ENCODE data around the gene OR2AK2.

Gene OR2AK2, protein sequence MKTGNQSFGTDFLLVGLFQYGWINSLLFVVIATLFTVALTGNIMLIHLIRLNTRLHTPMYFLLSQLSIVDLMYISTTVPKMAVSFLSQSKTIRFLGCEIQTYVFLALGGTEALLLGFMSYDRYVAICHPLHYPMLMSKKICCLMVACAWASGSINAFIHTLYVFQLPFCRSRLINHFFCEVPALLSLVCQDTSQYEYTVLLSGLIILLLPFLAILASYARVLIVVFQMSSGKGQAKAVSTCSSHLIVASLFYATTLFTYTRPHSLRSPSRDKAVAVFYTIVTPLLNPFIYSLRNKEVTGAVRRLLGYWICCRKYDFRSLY

DNA sequence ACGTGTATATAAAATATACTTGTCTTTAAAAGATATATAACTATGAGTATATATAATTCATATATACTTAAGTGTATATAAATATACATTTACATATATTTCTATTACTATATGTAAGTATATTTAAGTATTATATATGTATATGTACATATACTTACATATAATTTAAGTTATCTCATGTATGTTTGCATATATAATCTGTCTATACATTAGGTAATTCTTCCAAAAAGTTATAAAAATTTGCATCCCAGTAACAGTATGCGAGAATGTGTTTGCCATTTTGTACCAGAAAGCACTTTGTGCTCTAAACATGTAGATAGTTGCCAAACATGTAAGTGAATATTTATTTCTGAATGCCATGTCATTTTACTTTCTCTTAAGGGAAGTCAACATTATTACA lies at the start of gene OR2AK2:
TSS of gene OR2AK2 (plus strand) at position 301 of the 400 bp plus-strand sequence. CDS start 144 bp downstream, outside the sequence.
- DNase-seq (ENCODE audit: low read depth), result no peak

DNA sequence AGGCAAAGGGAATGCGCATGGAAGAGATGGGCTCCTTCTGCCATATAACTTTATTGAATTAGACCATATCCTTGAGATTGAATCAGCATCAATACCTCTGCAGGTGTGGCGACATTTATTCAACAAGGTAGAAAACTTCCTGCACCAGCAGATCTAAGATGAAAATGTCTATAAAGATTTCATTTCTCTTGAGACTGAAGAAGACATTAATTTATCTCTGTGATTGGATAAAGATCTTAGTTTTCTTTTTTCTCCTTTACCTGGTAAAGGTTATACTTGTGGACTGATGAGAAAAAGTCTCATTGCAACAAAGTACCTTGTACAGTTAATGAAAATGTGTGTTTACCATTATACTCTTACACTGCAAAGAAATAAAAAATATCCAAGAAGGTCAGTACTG lies 45.1 kb upstream of the OR2AK2 start, which contains the start of gene OR2T8:
TSS of gene OR2T8 (plus strand) at position 301 of the 400 bp plus-strand sequence. CDS start 766 bp downstream, outside the sequence.
- no peak for DNase-seq (ENCODE audit: low read depth)

DNA sequence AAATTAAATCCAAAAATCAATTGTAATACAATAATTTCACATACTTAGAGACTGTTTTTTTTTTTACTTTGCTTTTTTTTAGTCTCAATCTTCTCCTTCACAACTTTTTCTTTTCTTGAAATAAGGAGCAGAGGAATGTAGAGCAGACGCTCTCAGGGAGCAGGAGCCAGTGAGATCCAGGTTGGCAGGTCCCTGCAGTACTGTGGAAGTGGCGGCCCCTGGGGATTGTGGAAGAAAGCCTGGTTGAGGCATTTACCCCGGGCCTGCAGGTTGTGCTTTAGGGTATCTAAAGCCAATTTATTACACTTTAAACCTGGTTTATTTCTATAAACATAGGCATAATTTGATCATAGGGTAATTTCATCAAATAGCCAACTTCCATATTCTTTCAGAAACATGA lies 41.1 kb upstream of the OR2AK2 start:
- DNase-seq (ENCODE audit: low read depth), result no peak

DNA sequence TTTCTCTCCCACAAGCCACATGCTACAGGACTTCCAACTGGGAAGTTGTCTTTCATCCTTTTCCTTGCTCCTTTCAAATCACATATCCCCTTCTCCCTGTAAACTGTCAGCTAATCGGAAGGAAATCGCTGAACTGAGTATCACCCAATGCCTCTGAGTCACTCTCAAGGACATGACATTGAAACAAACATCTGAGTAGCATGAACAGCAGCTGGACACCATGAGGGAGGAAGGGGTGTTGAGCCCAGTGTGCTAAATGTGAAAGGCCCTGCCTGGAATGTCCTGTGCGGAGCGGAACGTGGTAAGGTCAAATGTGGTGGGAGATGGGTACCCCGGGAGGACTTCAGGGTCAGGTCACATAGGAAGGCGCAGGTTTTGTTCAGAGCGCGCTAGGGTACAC lies 40.2 kb upstream of the OR2AK2 start, which contains the start of gene OR2AJ1:
TSS of gene OR2AJ1 (plus strand) at position 22 of the 400 bp plus-strand sequence. CDS start 8,880 bp downstream, outside the sequence.
- DNase-seq (ENCODE audit: low read depth), result no peak

DNA sequence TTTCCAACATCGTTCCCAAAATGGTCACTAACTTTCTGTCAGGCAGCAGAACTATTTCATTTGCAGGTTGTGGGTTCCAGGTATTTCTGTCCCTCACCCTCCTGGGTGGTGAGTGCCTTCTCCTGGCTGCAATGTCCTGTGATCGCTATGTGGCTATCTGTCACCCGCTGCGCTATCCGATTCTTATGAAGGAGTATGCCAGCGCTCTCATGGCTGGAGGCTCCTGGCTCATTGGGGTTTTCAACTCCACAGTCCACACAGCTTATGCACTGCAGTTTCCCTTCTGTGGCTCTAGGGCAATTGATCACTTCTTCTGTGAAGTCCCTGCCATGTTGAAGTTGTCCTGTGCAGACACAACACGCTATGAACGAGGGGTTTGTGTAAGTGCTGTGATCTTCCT lies 31.0 kb upstream of the OR2AK2 start:
- no peak for DNase-seq (ENCODE audit: low read depth)

DNA sequence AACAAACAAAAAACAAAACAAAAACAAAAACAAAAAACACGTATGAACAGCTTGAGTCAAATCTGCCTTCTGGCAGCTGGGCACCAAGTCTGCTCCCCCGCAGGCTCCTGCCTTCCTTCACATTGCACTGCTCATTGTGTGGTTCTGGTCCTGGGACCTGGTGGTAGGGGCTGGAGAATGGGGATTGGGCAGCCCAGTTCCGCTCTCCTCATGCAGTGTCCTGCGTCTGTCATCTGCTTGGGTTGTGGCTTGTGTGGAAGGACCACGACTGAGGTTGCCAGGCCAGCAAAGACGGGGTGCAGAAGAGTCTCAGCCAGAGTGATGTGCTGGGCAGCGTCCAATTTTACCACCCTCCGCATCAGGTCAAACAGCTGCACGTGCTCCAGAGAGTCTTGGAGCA lies 29.3 kb upstream of the OR2AK2 start:
- no peak for DNase-seq (ENCODE audit: low read depth)

DNA sequence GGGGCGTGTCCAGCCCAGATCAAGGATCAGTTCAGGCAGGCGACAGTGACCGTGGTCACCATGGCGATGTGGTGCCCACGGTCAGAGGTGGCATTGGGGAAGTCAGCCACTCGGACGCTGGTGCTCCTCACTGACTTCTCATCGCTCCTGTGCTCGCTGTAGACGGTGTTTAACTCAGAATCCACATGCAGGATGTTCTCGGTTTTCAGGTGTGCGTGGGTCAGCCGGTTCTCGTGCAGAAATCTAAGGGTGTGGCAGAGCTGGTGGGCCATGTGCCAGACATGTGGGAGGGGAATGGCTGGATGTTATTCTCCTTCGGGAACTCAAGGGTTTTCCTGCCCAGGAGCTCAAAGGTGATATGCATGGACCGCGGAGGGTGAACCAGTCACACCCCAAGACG lies 28.6 kb upstream of the OR2AK2 start:
- no peak for DNase-seq (ENCODE audit: low read depth)

DNA sequence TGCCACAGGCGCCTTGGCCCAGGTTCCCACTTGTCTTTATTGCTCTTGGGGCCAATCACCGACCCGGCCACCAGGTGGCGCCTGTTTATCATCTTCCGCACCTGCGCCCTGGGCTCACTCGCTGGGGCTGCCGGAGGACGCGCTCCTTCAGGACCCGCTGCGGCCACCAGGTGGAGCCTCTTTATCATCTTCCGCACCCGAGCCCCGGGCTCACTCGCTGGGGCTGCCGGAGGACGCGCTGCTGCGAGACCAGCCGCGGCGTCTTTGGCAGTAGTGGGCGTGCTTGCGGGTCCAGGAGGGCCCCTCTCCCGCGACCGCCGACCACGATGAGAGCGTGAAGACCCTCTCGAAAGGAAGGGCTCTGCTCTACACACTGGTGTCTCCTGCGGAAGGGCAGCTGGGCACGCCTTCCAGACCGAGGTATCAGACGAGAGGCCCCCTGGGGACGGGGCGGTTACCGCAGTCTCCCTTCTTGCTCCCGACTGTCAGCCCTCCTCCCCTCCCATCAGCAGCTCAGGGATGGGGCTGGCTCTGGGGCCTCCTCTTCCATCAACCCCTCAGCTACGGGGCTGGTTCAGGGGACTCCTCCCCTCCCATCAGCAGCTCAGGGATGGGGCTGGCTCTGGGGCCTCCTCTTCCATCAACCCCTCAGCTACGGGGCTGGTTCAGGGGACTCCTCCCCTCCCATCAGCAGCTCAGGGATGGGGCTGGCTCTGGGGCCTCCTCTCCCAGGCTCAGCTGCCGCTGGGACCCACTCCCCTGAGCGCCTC lies 27.9 kb upstream of the OR2AK2 start:
- DNase-seq (ENCODE audit: low read depth), result peak; percentile 82

DNA sequence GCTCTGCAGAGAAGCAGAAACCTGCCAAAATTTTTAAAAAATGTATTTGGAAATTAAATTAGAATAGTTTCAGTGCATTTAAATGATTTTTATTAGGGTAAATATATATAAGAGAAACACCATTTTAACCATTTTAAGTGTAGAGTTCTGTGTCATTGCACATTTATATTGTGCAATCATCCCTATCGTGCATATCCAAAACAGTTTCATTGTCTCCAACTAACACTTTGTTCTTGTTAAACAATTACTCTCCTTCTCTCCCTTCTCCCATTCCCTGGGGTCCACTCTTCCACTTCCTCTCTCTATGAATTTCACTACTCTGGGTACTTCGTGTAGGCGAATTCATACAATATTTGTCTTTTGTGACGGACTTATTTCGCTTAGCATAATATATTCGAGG lies 22.4 kb upstream of the OR2AK2 start:
- DNase-seq (ENCODE audit: low read depth), result no peak

DNA sequence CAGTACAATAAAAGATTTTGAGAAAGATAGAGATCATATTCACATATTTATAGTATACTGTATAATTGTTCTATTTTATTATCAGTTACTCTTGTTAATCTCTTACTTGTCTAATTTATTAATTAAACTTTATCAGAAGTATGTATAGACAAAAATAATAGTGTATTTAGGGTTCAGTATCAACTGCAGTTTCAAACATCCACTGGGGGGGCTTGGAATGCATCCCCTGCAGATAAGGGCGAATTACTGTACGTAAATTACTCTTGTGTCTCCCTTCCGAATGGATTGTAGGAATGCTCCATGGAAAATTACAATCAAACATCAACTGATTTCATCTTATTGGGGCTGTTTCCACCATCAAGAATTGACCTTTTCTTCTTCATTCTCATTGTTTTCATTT lies 16.5 kb upstream of the OR2AK2 start, which contains the start of gene OR2L8:
TSS of gene OR2L8 (plus strand) at position 301 of the 400 bp plus-strand sequence. CDS start at position 301, 0 bp downstream.
- no peak for DNase-seq (ENCODE audit: low read depth)

DNA sequence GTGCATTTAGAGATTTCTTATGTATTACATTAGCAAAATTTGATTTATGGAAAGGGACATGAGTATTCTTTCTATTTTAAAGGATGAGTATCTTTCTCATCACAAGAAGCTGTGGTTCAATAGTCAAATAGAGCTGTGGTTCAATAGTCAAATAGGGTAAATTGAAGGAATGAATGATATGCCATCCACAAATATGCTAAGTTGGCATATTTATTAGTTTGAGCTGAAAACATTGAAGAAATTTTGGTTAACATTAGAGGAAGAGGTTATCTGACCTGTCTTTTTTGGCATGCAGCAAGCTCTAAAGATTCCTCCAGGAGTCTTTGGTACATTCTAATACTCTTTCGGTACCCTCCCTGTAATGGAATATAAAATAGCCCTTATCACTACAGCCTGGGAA lies 11.6 kb upstream of the OR2AK2 start:
- DNase-seq (ENCODE audit: low read depth), result no peak

DNA sequence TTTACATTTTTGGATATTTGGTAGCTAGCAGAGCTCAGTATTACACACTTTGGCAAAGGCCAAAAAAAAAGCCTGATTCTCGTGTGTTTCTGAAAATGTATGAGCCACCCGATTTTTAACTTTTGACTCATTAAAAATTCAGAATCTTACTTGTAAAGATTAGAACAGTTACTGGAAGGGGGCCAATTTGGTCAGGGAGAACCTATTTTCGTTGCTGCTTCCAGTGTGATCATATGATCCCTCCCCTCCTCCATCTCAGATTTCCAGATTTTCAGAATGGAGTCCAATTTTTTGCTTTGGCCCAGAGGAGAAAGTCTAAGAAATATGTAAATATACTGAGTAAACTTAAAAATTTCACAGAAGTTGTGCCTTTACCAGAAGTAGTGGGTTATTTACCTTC lies 3.2 kb upstream of the OR2AK2 start:
- DNase-seq (ENCODE audit: low read depth), result no peak

DNA sequence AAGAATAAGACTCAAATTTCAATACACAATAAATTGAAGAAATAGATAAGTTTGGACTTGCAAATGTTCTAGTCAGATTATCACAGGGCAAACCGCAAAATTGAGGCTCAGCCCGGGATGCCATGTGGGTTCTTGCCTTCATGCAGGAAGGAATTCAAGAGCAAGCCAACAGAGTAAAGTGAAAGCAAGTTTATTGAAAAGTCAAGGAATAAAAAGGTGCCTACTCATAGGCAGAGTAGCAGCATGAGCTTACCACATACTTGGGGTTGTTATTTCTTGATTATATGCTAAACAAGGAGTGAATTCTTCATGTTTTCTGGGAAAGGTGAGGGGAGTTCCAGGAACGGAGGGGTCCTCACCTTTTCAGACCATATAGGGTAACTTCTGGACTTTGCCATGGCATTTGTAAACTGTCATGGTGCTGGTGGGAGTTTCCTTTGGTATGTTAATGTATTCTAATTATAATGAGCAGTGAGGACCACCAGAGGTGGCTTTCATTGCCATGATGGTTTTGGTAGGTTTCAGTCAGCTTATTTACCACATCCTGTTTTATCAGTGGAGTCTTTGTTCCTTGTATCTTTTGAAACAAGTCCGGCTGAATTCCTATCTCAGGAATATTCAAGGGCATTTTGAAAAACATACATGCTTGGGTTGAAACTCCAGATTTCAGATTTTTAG lies 2.0 kb upstream of the OR2AK2 start:
- no peak for DNase-seq (ENCODE audit: low read depth)

DNA sequence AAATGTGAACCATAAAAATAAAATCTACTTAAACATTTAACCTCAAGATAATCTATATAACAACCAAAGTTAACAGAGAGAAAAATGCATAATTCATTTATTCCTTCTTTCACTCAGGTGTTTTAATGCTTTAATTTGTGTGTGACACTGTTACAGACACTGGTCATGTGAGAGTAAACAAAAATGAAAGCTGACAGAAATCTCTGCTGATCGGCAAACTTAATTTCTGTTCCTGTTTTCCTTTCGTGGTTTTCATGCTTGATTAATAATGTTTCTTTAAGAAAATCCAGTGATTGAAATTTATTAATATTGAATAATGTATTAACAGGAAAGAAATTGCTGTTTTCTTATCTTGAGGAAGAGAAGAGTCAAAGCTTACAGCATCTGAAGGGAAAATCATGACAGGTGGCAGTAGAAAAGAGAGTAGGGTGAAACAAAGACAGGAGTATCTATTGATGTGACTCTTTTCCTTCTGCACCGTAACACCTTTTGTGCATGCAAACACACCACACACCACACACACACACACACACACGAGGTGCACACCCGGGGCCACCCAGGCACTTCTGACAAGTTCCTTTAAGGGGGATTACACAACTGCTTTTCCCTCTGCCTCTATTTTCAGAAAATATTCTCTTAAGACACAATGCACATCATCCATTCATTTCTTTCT lies 1.6 kb downstream of the OR2AK2 start:
- no peak for DNase-seq (ENCODE audit: low read depth)

DNA sequence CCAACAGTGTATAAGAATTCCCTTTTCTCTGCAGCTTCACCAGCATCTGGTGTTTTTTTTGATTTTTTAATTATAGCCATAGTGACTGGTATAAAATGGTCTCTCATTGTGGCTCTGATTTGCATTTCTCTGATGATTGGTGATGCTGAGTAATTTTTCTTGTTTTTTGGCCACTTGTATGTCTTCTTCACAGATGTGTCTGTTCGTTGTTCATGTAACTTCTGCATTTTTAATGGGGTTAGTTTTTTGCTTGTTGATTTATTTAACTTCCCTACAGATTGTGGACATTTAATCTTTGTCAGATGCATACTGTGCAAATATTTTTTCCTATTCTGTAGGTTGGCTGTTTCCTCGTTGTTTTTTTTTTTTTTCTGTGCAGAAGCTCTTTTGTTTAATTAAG lies 28.0 kb downstream of the OR2AK2 start:
- DNase-seq (ENCODE audit: low read depth), result no peak

DNA sequence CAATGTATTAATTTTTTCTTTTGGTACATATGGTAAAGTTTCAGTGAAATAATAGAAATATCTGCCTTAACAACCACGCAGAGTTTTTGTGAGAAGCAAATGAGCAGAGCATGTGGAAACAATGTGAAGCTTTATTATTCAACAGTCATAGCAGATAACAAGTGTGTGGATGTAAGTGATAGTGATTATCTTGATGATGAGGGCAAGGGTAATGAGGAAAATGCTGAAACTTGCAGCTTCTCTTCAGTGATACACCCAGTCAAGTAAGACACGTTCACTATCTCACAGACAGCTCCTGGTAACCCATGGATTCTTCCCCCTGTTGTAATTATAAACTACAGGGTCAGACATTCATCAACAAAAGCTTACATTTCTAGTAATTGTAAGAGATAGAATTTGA lies 33.8 kb downstream of the OR2AK2 start:
- DNase-seq (ENCODE audit: low read depth), result no peak

DNA sequence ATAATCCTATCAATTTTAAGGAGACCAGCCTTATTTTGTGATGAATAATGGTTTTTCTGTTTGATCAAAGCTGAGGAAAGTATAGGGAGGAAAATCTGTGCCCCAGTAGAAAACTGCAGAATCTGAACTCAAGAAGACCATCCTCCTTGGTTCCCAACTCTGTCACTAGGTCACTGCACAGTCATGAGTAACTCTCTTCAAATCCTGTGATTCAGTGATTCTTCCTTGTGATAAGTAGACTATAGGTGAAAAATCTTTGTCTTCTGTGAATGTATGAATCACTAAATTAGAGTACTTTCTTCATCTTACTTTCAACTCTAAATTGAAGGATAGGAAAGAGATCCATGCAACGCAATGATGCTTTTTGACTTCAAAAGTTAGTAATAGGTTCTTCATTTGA lies 35.1 kb downstream of the OR2AK2 start:
- DNase-seq (ENCODE audit: low read depth), result no peak

DNA sequence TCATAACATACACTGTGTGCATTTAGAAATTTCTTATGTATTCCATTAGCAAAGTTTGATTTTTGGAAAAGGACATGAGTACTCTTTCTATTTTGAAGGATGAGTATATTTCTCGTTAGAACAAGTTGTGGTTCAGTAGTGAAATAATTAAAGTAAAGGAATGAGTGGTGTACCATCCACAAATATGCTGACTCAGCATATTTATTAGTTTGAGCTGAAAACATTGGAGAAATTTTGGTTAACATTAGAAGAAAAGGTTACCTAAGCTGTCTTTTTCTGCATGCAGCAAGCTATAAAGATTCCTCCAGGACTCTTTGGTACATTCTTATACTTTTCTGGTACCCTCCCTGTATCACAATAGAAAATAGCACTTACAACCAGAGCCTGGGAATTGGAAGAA lies 42.7 kb downstream of the OR2AK2 start:
- no peak for DNase-seq (ENCODE audit: low read depth)

DNA sequence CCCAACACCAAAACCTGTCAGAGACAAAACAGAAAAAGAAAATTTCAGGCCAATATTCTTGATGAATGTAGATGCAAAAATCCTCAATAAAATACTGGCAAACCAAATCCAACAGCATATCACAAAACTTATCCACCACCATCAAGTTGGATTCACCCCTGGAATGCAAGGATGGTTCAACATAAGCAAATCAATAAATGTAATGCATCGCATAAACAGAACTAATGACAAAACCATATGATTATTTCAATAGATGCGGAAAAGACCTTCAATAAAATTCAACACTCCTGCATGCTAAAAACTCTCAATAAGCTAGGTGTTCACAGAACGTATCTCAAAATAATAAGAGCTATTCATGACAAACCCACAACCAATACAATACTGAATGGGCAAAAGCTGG lies 44.6 kb downstream of the OR2AK2 start:
- no peak for DNase-seq (ENCODE audit: low read depth)

DNA sequence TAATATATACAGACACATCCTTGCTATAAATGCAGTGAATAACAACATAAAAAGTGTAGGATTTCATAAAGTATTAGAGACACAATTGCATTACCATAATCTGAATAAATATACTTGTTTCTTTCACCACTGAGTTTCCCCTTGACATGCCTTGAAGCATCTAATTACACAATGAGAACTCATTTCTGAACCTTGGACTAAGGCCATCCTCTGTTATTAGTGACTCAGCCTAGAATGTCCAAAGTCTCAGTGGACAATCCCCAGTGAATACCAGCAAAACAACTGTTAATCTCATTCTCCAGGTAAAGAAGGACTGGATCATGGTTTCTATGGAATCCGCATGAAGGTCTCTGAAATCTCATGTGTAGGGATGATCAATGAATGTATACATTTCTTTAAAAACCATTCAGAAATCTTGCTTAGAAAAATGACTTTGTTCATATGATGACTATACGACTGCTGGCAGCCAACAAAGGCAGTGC lies 48.2 kb downstream of the OR2AK2 start, which contains the start of gene OR2L5:
TSS of gene OR2L5 (plus strand) at position 432 of the 482 bp plus-strand sequence. CDS start 8,288 bp downstream, outside the sequence.
- DNase-seq (ENCODE audit: low read depth), result no peak

DNA sequence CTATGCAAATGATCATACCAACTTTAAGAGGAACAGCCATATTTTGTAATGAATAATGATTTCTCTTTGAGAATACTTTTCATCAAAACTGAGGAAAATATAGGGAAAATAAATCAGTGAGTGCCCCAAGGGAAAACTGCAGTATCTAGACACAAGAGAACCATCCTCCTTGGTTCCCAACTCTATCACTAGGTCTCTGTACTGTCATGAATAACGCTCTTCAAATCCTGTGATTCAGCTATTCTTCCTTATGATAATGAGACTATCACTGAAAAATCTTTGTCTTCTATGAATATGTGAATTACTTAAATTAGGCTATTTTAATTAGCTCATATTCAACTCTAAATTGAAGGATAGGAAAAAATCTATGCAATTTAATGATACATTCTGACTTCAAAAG lies 50.8 kb downstream of the OR2AK2 start:
- DNase-seq (ENCODE audit: low read depth), result no peak

All from activated gamma-delta T cell treated with anti-CD3 and anti-CD28 coated beads, Interleukin-2, amount 50 U/mL, for 16 hours (primary cell).